B cell (primary cell): ENCODE results near the gene CFAP68.

Source experiments
- EZH2 ChIP-seq: IDR thresholded peaks from 2 replicates; pipeline ENCODE4 v1.6.1; 2012; ENCODE audit warnings: borderline replicate concordance, low read depth, mild to moderate bottlenecking, moderate library complexity, low read length; ENCODE audit not compliant: insufficient read depth, poor library complexity, severe bottlenecking
- TF ChIP-seq, protein P1 (sequence below): fragments of 200-600 bp; IDR thresholded peaks from one replicate; pipeline ENCODE4 v1.8.0; 2022; ENCODE audit warnings: antibody characterized with exemption, mild to moderate bottlenecking

DNA sequence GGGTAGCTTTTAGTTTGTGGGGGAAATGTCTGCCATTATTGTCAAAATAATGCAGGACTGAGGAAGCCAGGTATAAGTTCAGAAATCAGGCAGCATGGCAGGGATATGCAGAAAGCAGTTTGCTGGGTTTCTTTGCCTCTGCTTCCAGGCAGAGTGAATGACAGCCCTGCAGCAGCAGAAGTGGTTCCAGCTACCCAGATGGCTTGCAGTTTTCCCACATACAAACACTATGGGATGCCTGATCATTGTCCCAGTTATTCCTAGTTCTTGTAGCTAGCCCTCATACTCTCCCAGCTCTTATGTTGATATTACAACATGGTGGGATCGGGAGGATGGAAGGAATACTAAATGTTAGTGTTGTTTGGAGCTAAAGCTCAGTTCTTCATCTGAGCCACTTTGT, 55.0 kb downstream of the CFAP68 start:
- TF ChIP-seq, protein P1, sequence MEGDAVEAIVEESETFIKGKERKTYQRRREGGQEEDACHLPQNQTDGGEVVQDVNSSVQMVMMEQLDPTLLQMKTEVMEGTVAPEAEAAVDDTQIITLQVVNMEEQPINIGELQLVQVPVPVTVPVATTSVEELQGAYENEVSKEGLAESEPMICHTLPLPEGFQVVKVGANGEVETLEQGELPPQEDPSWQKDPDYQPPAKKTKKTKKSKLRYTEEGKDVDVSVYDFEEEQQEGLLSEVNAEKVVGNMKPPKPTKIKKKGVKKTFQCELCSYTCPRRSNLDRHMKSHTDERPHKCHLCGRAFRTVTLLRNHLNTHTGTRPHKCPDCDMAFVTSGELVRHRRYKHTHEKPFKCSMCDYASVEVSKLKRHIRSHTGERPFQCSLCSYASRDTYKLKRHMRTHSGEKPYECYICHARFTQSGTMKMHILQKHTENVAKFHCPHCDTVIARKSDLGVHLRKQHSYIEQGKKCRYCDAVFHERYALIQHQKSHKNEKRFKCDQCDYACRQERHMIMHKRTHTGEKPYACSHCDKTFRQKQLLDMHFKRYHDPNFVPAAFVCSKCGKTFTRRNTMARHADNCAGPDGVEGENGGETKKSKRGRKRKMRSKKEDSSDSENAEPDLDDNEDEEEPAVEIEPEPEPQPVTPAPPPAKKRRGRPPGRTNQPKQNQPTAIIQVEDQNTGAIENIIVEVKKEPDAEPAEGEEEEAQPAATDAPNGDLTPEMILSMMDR = no peak
- TF ChIP-seq EZH2 = no peak
